Prostate gland (tissue), 2 donors: Measurements from ENCODE around the gene S1PR1. TPM values are rescaled to one million over a fixed set of nuclear protein-coding genes. Genes with fewer than 3 reads are reported as not detected.
"Not testable (repeated sequence)": the region's sequence is repeated elsewhere in the genome, so short reads cannot be mapped to it uniquely, and the experiment has no call there.

Source experiments
- DNase-seq: peaks from one replicate; pipeline ENCODE4 v3.0.0-alpha.2; 2019; ENCODE audit warnings: low spot score
- H3K27ac ChIP-seq, 2 donors: fragments of 200-600 bp; sonication (generic); 2 replicates each; pipeline ENCODE4 v1.5.1; 2017 to 2019
- H3K27me3 ChIP-seq: fragments of 200-600 bp; sonication (generic); replicated peaks from 2 replicates; pipeline ENCODE4 v1.5.1; 2019; ENCODE audit not compliant: insufficient read depth
- H3K36me3 ChIP-seq, 2 donors: fragments of 200-600 bp; sonication (generic); 1 replicate in 1 of 2; 2 replicates in 1 of 2; pipeline versions ENCODE4 v1.5.1 to v1.8.1; 2017 to 2019
- H3K4me1 ChIP-seq: fragments of 200-600 bp; sonication (generic); replicated peaks from 2 replicates; pipeline ENCODE4 v1.5.1; 2019
- H3K4me3 ChIP-seq, 2 donors: fragments of 200-600 bp; sonication (generic); 2 replicates each; pipeline ENCODE4 v1.5.1; 2017 to 2019
- H3K9me3 ChIP-seq: fragments of 200-600 bp; sonication (generic); 2 replicates; pipeline ENCODE4 v1.5.1; 2017
- CTCF ChIP-seq, 4 experiments: fragments of 200-600 bp in 2 of 4; fragments of 450-650 bp in 2 of 4; sonication (generic) in 2 of 4; IDR thresholded peaks; 1 replicate in 3 of 4; 2 replicates in 1 of 4; pipeline ENCODE4 v1.5.1; 2016 to 2019; ENCODE audit warnings: antibody characterized with exemption in 4 of 4, mild to moderate bottlenecking in 2 of 4, moderate library complexity in 2 of 4
- POLR2A ChIP-seq: fragments of 450-650 bp; IDR thresholded peaks from one replicate; pipeline ENCODE4 v1.6.1; 2016; ENCODE audit warnings: antibody characterized with exemption, mild to moderate bottlenecking
- POLR2AphosphoS5 ChIP-seq: sonication (generic); formaldehyde crosslinking; IDR thresholded peaks from one replicate; pipeline ENCODE4 v1.6.1; 2017; ENCODE audit warnings: antibody characterized with exemption
- WGBS: methylation state at CpG from one replicate; pipeline ENCODE4 v1.1.5; 2018; 5-methylcytosine and 5-hydroxymethylcytosine counted together
- intact Hi-C: fragments of 100-400 bp; cut with DNase I; formaldehyde crosslinking; loops from one replicate; pipeline ENCODE4 v1.14.2; 2022
- total RNA-seq, 2 donors: library from RNA; depleted of rRNA; stranded (reverse); fragments of >200 nt; gene quantifications; one replicate each; pipeline ENCODE4 v1.1.0, GENCODE V29; 2016

Gene S1PR1
- total RNA-seq, 2 donors from 2014 or later, result 9.7 to 24.2 TPM

- no peak overlapping the region for H3K27ac ChIP-seq
- no peak overlapping the region for H3K4me3 ChIP-seq
- no peaks in the 10 kb centered on the region for H3K4me1 ChIP-seq
- DNase-seq, result no peak
- intact Hi-C loops, result no loop called here
- TF ChIP-seq POLR2A (no peak), CTCF (IDR thresholded peaks at IDR 0.05) (no peak), POLR2AphosphoS5 (no peak)
- no peaks in the 10 kb centered on the region for H3K9me3 ChIP-seq
- no peaks in the 10 kb centered on the region for H3K36me3 ChIP-seq
- no peaks in the 10 kb centered on the region for H3K27me3 ChIP-seq
- 71% methylated on average over 2 of the region's 2 CpGs for WGBS
Observed at GRCh38 chr1:101207891-101208290, 28.9 kb upstream of the S1PR1 start.

DNA sequence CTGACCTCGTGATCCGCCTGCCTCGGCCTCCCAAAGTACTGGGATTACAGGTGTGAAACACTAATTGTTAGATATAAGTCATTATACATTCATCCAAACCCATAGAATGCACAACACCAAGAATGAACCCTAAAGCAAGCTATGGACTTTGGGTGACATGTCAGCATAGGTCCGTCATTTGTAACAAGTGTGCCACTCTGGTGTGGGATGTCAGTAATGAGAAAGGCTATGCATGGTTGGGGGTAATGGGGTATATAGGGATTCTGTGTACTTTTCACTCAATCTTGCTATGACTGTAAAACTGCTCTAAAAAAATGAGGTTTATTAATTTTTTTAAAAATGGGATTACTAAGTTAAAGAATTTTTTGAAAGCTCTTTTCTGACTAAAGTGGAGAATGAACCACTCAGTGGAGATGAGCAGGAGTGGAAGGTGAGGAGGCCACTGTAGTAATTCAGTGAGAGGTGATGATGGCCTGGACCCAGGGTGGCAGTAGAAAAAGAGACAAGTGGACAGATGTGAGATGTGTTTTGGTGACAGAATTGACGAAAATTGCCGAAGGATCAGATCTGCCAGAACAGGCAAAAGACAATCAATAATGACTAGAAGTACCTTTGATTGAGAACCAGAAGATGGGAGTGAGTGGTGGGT, 21.3 kb upstream of the S1PR1 start:
- TF ChIP-seq CTCF (IDR thresholded peaks at IDR 0.05), result no peak
- TF ChIP-seq POLR2A, result no peak
- TF ChIP-seq POLR2AphosphoS5, result no peak

DNA sequence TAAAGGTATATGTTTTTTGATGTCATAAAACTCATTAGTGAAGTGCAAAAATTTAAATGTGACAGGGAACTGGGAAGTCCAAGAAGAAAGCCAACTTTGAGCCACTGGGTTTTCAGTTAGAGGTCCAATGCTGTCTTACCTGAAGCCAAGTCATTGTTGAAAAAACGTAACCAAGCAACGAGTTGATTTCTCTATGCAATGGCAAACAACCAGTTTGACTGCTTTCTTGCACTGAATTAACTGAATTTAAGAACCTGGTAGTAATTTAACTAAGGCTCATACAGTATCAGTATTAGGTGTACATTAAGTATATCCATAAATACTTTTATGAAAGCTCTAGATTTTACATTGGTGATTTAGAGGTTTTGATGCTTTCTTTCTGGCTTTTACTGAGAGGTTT, 20.2 kb upstream of the S1PR1 start:
- intact Hi-C loops, result no loop called here
- Histone ChIP-seq H3K4me3 (no peak overlapping the region), H3K9me3 (no peaks in the 10 kb centered on the region), H3K4me1 (no peaks in the 10 kb centered on the region), H3K27me3 (no peaks in the 10 kb centered on the region), H3K27ac (no peak overlapping the region), H3K36me3 (no peaks in the 10 kb centered on the region)
- 37% methylated on average over 2 of the region's 2 CpGs for WGBS
- TF ChIP-seq POLR2A (no peak), CTCF (IDR thresholded peaks at IDR 0.05) (no peak), POLR2AphosphoS5 (no peak)
- no peak for DNase-seq

More for the DNA sequence above, 21.3 kb upstream of the S1PR1 start:
- H3K4me3 ChIP-seq, result no peak overlapping the region
- no peaks in the 10 kb centered on the region for H3K4me1 ChIP-seq
- no peaks in the 10 kb centered on the region for H3K36me3 ChIP-seq
- WGBS, result 98% methylated on average over 6 of the region's 6 CpGs
- no peak for DNase-seq
- H3K27me3 ChIP-seq, result no peaks in the 10 kb centered on the region
- intact Hi-C loops, result no loop called here
- no peak overlapping the region for H3K27ac ChIP-seq
- no peaks in the 10 kb centered on the region for H3K9me3 ChIP-seq

GRCh38 chr1:101217148-101217547, 19.7 kb upstream of the S1PR1 start:
- Histone ChIP-seq H3K9me3 (no peaks in the 10 kb centered on the region), H3K4me3 (no peak overlapping the region), H3K27me3 (no peaks in the 10 kb centered on the region), H3K36me3 (no peaks in the 10 kb centered on the region), H3K27ac (no peak overlapping the region), H3K4me1 (no peaks in the 10 kb centered on the region)
- no peak for TF ChIP-seq CTCF (IDR thresholded peaks at IDR 0.05)
- TF ChIP-seq POLR2AphosphoS5, result no peak
- TF ChIP-seq POLR2A, result no peak
- no peak for DNase-seq
- intact Hi-C loops, result no loop called here
- 68% methylated on average over 3 of the region's 3 CpGs for WGBS

DNA sequence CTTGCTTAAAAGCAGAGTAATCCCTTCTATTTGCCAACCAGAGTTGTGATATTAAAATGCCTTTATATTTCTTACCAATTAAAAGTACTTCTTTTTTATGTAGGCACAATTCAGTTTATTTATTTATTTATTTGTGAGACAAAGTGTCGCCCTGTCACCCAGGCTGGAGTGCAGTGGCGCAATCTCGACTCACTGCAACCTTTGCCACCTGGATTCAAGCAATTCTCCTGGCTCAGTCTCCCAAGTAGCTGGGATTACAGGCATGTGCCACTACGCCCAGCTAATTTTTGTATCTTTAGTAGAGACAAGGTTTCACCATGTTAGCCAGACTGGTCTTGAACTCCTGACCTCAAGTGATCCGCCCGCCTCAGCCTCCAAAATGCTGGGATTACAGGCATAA, 17.9 kb upstream of the S1PR1 start:
- intact Hi-C loops, H3K4me1 ChIP-seq, H3K9me3 ChIP-seq, DNase-seq, H3K36me3 ChIP-seq, H3K27me3 ChIP-seq, H3K27ac ChIP-seq, H3K4me3 ChIP-seq: not testable (repeated sequence)
- over 99% methylated on average over 6 of the region's 6 CpGs for WGBS
